ENCODE measurements around the gene ACYP1.
"Not testable (repeated sequence)": the region's sequence is repeated elsewhere in the genome, so short reads cannot be mapped to it uniquely, and the experiment has no call there.

Gene ACYP1

GRCh38 chr14:75069121-75069810, 5.4 kb upstream of the ACYP1 start, which contains the start of gene ZC2HC1C:
ZC2HC1C (plus strand) TSS chr14:75069641; CDS start chr14:75070574, 933 bp downstream.
- in situ Hi-C loops (cut with MboI; ENCODE audit: low sequenced_read_pairs), result no loop called here

DNA sequence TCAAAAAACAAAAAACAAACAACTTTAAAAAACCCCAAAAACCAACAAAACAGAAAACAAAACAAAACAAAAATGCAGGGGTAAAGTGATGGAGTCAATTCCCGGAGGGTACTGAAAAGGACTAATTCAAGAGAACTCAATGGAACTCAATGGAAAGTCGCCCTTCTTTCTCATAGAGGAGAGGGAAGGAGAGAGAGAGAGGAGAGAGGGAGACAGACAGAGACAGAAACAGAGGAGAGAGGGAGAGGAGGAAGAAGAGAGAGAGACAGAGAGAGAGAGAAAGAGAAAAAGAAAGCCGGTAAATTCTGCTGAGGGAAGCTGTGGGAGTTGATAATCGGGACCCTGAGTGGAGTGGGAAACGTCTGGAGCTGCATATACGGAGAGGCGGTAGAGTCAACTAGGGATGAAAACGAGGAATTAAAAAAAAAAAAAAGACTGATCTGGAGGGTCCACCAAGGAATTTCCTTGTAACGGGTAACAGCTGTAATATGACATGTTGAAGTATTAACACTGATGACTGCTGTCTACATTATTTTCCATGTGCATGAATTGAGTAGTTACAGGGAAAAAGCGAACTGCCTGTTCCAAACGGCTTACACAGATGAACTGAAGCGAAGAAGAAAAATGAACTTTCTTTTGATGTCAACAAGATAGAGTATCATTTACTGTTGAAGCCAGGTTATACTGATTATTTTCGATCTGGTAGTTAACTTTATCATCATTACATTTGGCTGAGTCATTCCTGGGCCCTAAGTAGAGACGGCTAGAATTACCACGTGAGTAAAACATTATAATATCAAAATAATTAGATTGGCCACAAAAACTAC, 4.7 kb upstream of the ACYP1 start:
- in situ Hi-C loops (cut with MboI; ENCODE audit: low sequenced_read_pairs), result no loop called here

DNA sequence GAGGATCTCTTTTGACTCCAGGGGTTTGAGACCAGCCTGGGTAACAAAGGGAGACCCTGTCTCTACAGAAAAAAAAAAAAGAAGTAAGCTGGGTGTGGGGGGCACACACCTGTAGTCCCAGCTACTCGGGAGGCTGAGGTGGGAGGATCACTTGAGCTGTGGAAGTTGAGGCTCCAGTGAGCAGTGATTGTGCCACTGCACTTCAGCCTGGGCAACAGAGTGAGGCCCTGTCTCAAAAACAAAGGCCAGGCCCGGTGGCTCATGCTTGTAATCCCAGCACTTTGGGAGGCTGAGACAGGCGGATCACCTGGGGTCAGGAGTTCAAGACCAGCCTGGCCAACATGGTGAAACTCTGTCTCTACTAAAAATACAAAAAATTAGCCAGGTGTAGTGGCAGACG, 3.9 kb upstream of the ACYP1 start:
- in situ Hi-C loops (cut with MboI; ENCODE audit: low sequenced_read_pairs), result not testable (repeated sequence)

DNA sequence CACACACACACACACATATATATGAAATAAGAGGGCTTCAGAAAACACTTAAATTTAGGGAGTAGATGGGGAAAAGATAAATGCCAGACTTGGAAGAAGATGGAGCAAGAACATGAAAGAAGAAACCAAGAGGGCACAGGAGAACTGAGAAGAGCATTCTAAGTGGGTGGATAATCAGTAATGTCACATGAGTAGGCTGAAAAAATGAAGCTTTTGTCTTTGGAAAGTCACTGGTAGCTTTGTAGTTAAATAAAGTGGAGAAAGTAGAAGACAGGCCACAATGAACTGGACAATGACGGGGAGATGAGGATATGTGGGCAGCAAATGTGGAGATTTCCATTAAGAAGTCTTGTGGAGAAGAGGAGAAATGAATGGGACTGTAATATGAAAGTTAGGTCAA, 3.4 kb upstream of the ACYP1 start:
- in situ Hi-C loops (cut with MboI; ENCODE audit: low sequenced_read_pairs), result no loop called here

DNA sequence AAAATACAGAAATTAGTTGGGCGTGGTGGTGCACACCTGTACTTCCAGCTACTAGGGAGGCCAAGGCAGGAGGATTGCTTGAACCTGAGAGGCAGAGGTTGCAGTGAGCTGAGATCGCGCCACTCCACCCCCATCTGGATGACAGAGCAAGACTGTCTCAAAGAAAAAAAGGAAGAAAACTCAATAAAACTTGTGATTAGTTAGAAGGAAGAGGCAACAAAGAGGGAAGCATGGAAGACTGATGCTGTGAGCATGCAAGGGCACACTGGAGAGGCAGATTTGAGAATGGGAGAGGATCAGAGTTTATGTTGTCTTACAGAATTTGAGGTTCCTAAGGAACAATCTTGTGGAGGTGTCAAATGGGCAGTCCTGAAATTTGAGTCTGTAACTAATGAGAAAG, 2.9 kb upstream of the ACYP1 start:
- in situ Hi-C loops (cut with MboI; ENCODE audit: low sequenced_read_pairs), result no loop called here

DNA sequence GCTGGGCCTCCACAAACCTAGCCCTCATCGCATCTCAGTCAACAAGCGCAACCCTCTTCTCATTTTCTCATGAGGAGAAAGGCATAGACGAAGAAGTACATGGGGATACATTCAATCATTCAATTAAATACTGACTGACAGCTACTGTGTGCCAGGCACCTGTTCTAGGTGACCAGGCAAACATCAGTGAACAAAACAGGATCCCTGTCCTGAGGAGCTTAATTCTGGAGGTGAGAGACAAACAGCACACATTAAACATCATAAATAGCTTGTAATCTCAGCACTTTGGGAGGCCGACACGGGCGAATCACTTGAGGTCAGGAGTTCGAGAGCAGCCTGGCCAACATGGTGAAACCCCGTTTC, 362 bp upstream of the ACYP1 start:
- in situ Hi-C loops (cut with MboI; ENCODE audit: low sequenced_read_pairs), result no loop called here

- in situ Hi-C loops (cut with MboI; ENCODE audit: low sequenced_read_pairs), result no loop called here
Measured at GRCh38 chr14:75063013-75063412, 811 bp downstream of the ACYP1 start.

DNA sequence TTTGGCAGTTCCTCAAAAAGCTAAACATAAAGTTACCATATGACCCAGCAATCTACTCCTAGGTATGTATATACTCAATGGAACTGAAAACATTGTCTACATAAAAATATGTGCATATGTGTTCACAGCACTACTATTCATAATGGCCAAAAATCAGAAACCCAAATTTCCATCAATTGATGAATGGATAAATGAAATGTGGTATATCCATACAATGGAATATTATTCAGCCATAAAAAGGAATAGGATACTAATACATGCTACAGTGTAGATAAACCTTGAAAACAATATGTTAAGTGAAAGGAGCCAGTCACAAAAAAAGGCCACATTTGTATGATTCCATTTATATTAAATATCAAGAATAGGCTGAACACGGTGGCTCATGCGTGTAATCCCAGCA, 3.4 kb downstream of the ACYP1 start:
- in situ Hi-C loops (cut with MboI; ENCODE audit: low sequenced_read_pairs), result no loop called here

- in situ Hi-C loops (cut with MboI; ENCODE audit: low sequenced_read_pairs), result no loop called here
Measured at GRCh38 chr14:75059642-75060041, 4.2 kb downstream of the ACYP1 start.

DNA sequence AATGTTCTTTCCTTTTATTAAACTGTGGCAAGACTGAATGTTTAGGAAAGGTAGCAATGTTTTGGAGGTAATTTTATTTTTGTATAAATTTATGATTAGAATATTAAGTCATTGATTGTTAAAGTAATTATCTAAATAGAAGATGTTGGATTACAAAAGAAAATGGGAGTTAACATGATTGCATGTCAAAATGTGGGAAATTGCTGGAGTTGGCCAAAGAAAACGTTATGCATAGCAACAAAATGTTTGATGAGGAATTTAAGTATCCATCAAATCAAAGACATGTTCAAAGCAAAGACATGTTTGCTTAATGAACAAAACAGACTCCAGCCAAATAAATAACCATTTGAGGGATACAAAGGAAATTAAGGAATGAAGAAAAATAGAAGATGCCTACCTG, 9.4 kb downstream of the ACYP1 start:
- in situ Hi-C loops (cut with MboI; ENCODE audit: low sequenced_read_pairs), result no loop called here

DNA sequence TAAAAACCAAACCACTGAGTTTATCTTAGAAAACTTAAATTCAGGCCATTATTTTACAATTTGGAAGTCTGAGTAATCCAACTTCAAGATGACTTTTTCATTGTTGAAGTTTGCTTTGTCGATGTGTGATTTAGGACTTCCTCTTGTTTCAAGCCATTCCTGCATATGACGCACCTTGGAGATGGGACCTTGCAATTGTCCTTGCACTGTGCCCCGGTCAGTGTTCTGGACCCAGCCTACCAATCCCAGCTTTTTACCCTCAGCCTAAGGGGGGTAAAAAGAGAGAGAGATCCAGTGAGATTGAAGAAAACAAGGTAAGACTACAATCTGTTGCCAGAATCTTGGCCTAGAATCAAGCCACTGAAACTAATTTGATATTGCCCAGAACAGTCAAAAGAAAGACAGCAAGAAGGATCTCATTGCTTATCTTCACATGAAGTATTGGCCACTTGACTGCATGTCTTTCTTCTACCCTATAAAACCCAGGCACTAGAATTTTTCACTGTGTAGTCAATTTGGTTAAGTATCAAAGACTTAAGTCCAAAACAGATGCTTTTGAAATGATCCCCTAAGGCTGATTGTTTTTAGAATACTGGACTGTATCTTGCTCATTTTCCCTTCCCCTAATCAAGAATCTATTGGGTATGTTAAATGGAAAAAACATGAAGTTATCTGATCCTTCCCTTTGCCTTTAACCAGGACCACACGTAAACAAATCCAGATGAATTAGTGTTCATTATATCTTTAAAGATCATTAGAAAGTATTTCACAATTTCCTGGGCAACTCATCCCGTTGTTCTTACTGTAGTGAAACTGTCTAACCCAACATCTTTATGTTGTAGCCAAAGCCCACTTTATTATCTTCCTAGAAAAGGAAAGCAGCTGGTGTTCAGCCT, 10.2 kb downstream of the ACYP1 start:
- in situ Hi-C loops (cut with MboI; ENCODE audit: low sequenced_read_pairs), result no loop called here

- in situ Hi-C loops (cut with MboI; ENCODE audit: low sequenced_read_pairs), result no loop called here
Measured at GRCh38 chr14:75051556-75051899, 12.3 kb downstream of the ACYP1 start.

- in situ Hi-C loops (cut with MboI; ENCODE audit: low sequenced_read_pairs), result no loop called here
Measured at GRCh38 chr14:75050852-75051555, 12.8 kb downstream of the ACYP1 start, which contains the start of gene MLH3. MLH3 (minus strand) TSS chr14:75051467; CDS start chr14:75049655, 1,812 bp downstream.

DNA sequence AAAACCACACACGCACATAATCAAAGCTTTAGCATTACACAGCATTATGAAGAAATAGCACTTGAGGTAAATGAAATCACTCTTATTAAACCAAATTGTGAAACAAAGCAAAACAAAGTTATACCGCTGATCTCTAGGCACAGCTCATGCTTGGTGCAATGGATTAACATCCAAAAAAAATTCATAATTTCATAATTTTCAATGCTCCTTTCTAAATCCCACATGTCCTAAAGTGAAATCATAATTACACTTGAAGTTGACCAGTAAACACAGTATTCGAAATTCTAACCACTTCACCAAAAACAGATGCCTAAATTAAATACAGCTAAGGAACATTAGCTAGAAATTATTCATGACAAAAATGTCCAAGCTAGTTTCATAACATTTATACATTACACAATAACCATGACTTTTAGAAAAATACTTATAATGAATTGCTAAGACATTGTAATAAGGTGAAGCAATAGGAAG, 14.1 kb downstream of the ACYP1 start:
- in situ Hi-C loops (cut with MboI; ENCODE audit: low sequenced_read_pairs), result no loop called here

- in situ Hi-C loops (cut with MboI; ENCODE audit: low sequenced_read_pairs), result no loop called here
Measured at GRCh38 chr14:75049136-75049535, 14.7 kb downstream of the ACYP1 start.

DNA sequence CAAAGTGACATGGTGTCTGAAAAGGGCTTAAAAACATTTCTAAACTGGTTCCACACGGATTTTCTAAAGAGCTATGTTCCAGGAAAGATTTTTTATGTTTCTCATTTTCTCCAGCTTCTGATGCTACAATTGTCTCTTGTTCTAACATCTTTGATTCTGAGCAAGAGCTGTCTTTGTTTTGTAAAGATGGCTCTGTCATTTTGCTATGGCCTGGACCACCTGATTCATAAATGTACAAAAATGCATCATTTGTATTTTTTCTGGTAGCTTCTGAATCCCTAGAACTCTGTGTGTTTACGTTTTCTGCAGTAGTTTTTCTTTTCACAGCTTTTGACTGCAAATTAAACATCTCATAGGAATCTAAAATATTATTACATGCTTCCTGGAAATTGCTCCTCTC, 15.7 kb downstream of the ACYP1 start:
- in situ Hi-C loops (cut with MboI; ENCODE audit: low sequenced_read_pairs), result no loop called here

DNA sequence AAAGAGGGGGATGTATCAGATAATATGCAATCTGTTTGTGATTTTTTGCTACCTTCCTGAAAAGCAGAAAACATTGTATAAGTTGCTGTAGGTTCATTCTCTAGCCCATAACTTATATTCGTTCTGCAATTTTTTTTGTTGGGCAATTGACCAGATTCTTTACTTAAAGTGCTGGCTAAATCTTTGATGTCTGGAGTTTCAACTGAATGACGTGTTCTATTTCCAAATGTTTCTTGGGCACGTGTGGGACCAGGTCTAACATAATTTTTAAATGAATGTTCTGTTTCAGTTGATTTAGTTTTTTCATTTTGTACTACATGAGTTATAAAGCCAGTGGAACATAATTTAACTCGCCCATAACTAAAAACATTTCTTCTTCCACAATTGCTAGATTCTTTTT, 16.3 kb downstream of the ACYP1 start:
- in situ Hi-C loops (cut with MboI; ENCODE audit: low sequenced_read_pairs), result no loop called here

DNA sequence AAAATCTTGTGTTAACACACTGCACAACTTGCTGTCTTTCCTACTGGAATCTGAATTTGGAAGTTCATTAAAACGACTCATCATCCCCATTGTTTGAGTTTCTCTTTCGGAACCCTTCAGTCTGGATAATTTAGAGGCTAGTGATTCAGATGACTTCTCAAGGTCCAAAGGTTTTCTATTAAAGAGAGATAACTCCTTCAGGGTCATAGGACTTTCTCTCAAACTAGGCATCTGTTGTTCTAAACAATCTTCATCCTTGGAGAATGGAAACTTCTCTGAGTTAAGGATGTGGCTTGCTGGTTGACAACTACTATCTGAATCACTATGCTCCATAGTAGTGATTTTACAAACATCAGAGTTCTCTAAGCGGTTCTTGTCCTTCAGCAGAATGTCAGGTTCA, 16.9 kb downstream of the ACYP1 start:
- in situ Hi-C loops (cut with MboI; ENCODE audit: low sequenced_read_pairs), result no loop called here

GRCh38 chr14:75046275-75046674, 17.5 kb downstream of the ACYP1 start:
- in situ Hi-C loops (cut with MboI; ENCODE audit: low sequenced_read_pairs), result no loop called here

DNA sequence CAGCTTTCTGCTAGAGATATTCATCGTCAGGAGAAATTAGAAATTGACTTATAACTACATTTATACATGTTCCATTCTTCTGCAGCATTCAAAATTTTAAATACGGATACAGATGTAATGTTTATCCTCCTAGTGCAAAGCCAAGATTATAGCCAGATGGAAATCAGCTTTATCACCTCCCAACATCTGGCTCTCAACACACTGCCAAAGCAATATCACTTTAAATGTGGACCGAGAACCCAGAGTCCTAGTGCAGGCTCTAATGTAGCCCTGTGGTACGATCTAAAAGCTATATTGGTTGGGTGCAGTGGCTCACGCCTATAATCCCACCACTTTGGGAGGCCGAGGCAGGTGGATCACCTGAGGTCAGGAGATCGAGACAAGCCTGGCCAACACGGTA, 19.1 kb downstream of the ACYP1 start:
- in situ Hi-C loops (cut with MboI; ENCODE audit: low sequenced_read_pairs), result no loop called here

DNA sequence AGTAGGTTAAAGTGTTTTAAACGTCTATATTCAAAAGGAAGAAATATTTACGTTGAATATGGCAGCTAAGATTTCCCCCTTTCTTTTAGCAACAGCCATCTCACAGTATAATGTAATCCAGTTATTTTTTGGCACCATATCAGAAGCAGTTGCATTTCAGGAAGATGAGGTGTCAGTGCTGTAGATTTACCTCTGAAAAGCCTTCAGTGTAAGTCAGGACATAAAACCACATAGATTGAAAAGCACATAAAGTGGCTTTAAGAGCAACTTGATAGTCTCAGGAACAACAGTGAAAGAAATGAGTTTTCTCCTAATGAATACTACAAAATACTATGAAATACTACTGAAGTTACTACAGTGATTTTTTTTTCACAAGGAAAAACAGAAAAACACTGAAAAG, 19.5 kb downstream of the ACYP1 start:
- in situ Hi-C loops (cut with MboI; ENCODE audit: low sequenced_read_pairs), result no loop called here

Data from HL-60/S4 treated with retinoic acid at 250 ng/mL for 4 days and 3 days (cell line).